Natural killer cell (primary cell): ENCODE results near the gene TMPRSS6. TPM values are rescaled to one million over a fixed set of nuclear protein-coding genes. Genes with fewer than 3 reads are reported as not detected.

ENCODE experiments used
- ATAC-seq, 3 donors: fragments of 150-1000 bp in 2 of 3; fragments of 200-7000 bp in 1 of 3; cut with Tn5 transposase; 1 replicate in 1 of 3; 2 replicates in 2 of 3; pipeline ENCODE4 v1.10.0; 2021; ENCODE audit warnings: mild to moderate bottlenecking in 2 of 3, moderate library complexity in 2 of 3
- DNase-seq, 2 donors: peaks; one replicate each; pipeline versions ENCODE4 v3.0.0 to v3.0.0-alpha.2; 2013 to 2021; ENCODE audit warnings: mixed read lengths in 1 of 2
- H3K27ac ChIP-seq: one replicate; pipeline ENCODE4 v1.5.1; 2013; ENCODE audit warnings: mild to moderate bottlenecking, low read length
- H3K27me3 ChIP-seq: one replicate; pipeline ENCODE4 v1.6.1; 2013; ENCODE audit warnings: low read length; ENCODE audit not compliant: control insufficient read depth, insufficient read depth
- H3K36me3 ChIP-seq: one replicate; pipeline ENCODE4 v1.6.1; 2013; ENCODE audit warnings: low read length; ENCODE audit not compliant: control insufficient read depth, insufficient read depth
- H3K4me1 ChIP-seq: one replicate; pipeline ENCODE4 v1.6.1; 2013; ENCODE audit warnings: low read length; ENCODE audit not compliant: control insufficient read depth, insufficient read depth
- H3K4me3 ChIP-seq: one replicate; pipeline ENCODE4 v1.5.1; 2013; ENCODE audit warnings: low read length
- H3K9me3 ChIP-seq: one replicate; pipeline ENCODE4 v1.6.1; 2013; ENCODE audit warnings: low read length; ENCODE audit not compliant: control insufficient read depth, insufficient read depth
- H3K27ac Mint-ChIP-seq, 2 donors: one replicate each; pipeline ENCODE4 v1.8.0; 2022; ENCODE audit warnings: mild to moderate bottlenecking in 2 of 2, mixed read lengths in 2 of 2, moderate library complexity in 1 of 2
- H3K27me3 Mint-ChIP-seq, 2 donors: one replicate each; pipeline ENCODE4 v1.8.0; 2022; ENCODE audit warnings: low read depth in 2 of 2, mixed read lengths in 2 of 2
- H3K36me3 Mint-ChIP-seq: one replicate; pipeline ENCODE4 v1.8.0; 2022; ENCODE audit warnings: mixed read lengths
- H3K4me1 Mint-ChIP-seq, 2 donors: one replicate each; pipeline ENCODE4 v1.8.0; 2022; ENCODE audit warnings: mixed read lengths in 2 of 2
- H3K4me3 Mint-ChIP-seq: one replicate; pipeline ENCODE4 v1.8.0; 2022; ENCODE audit warnings: mild to moderate bottlenecking, moderate library complexity, mixed read lengths
- H3K9me3 Mint-ChIP-seq, 2 donors: one replicate each; pipeline ENCODE4 v1.8.0; 2022; ENCODE audit warnings: mixed read lengths in 2 of 2
- CTCF ChIP-seq: fragments of 200-600 bp; IDR thresholded peaks from one replicate; pipeline ENCODE4 v1.8.0; 2022; ENCODE audit warnings: antibody characterized with exemption
- WGBS: methylation state at CpG from one replicate; pipeline ENCODE4 v1.1.7; 2013; ENCODE audit warnings: missing lambda C conversion rate; ENCODE audit not compliant: insufficient coverage; 5-methylcytosine and 5-hydroxymethylcytosine counted together
- intact Hi-C: fragments of 100-400 bp; cut with micrococcal nuclease; formaldehyde crosslinking; loops from one replicate; pipeline ENCODE4 v1.14.2; 2022
- total RNA-seq, 4 donors: library from RNA; stranded (reverse); fragments of 120-200 nt in 1 of 4; gene quantifications; one replicate each; pipeline versions ENCODE4 v1.2.3 to v1.2.4, GENCODE V29; 2013 to 2022

The TMPRSS6 gene
- total RNA-seq, 3 donors from 2014 or later (not counting 1 experiment from before 2014, with no cell fraction given) = 1.1 to 4.7 (median 3.4) TPM

- ATAC-seq (no peak), DNase-seq (no peak)
- no peaks in the 10 kb centered on the region for H3K27me3 ChIP-seq
- Mint-ChIP-seq H3K9me3 (no peaks in the 10 kb centered on the region), H3K27ac (peak overlapping the region; percentile 94 to 99), H3K4me1 (peaks cover 47 to 52% of the 10 kb centered on the region in 2 donors), H3K4me3 (peak overlapping the region; percentile 74), H3K36me3 (no peaks in the 10 kb centered on the region), H3K27me3 (no peaks in the 10 kb centered on the region)
- intact Hi-C loops = loop anchor here (1.0 to 2.0 kb wide), 5 partner anchors 16 to 77 kb away; no protein-coding TSS in a partner anchor
- H3K4me1 ChIP-seq = peaks cover 59% of the 10 kb centered on the region
- TF ChIP-seq CTCF = no peak
- H3K36me3 ChIP-seq = peaks cover 23% of the 10 kb centered on the region
- H3K4me3 ChIP-seq = no peak overlapping the region
- peaks cover 3% of the 10 kb centered on the region for H3K9me3 ChIP-seq
- H3K27ac ChIP-seq = peak overlapping the region; percentile 84
- over 99% methylated on average over 3 of the region's 3 CpGs for WGBS
Observed at GRCh38 chr22:37122598-37123180, 13.2 kb upstream of the TMPRSS6 start.

- H3K4me1 Mint-ChIP-seq = peaks cover 40 to 46% of the 10 kb centered on the region in 2 donors
- H3K4me3 ChIP-seq = no peak overlapping the region
- H3K27ac Mint-ChIP-seq = peak overlapping the region; percentile 94 to 99
- ATAC-seq = peak; percentile 88 to 98 (median 92)
- DNase-seq = peak; percentile 80 to 98
- H3K9me3 ChIP-seq = peaks cover 3% of the 10 kb centered on the region
- no peaks in the 10 kb centered on the region for H3K9me3 Mint-ChIP-seq
- H3K27me3 Mint-ChIP-seq = no peaks in the 10 kb centered on the region
- peak overlapping the region; percentile 84 for H3K27ac ChIP-seq
- TF ChIP-seq CTCF = no peak
- WGBS = 19% methylated on average over 10 of the region's 15 CpGs
- peaks cover 52% of the 10 kb centered on the region for H3K4me1 ChIP-seq
- intact Hi-C loops = loop anchor here (1.0 to 2.0 kb wide), 5 partner anchors 17 to 77 kb away; no protein-coding TSS in a partner anchor
- peak overlapping the region; percentile 74 for H3K4me3 Mint-ChIP-seq
- no peaks in the 10 kb centered on the region for H3K27me3 ChIP-seq
- no peaks in the 10 kb centered on the region for H3K36me3 Mint-ChIP-seq
- H3K36me3 ChIP-seq = peaks cover 17% of the 10 kb centered on the region
Observed at GRCh38 chr22:37121887-37122591, 12.5 kb upstream of the TMPRSS6 start.

GRCh38 chr22:37120569-37121340 lies 11.2 kb upstream of the TMPRSS6 start:
- Mint-ChIP-seq H3K4me1 (peaks cover 43 to 44% of the 10 kb centered on the region in 2 donors), H3K4me3 (no peak overlapping the region)
- WGBS = 95% methylated on average over 8 of the region's 11 CpGs

More at GRCh38 chr22:37120569-37121340, 11.2 kb upstream of the TMPRSS6 start:
- Histone ChIP-seq H3K4me3 (no peak overlapping the region), H3K27ac (peak overlapping the region; percentile 84), H3K27me3 (no peaks in the 10 kb centered on the region), H3K4me1 (peaks cover 41% of the 10 kb centered on the region), H3K9me3 (peaks cover 3% of the 10 kb centered on the region), H3K36me3 (peaks cover 5% of the 10 kb centered on the region)
- Mint-ChIP-seq H3K36me3 (no peaks in the 10 kb centered on the region), H3K9me3 (no peaks in the 10 kb centered on the region), H3K27me3 (no peaks in the 10 kb centered on the region), H3K27ac (peak overlapping the region; percentile 94 to 99)
- ATAC-seq (no peak), DNase-seq (no peak)
- intact Hi-C loops = no loop called here
- no peak for TF ChIP-seq CTCF
